ENCODE results near the gene CLN6.
"Not testable (repeated sequence)": the region's sequence is repeated elsewhere in the genome, so short reads cannot be mapped to it uniquely, and the experiment has no call there.

- not testable (repeated sequence) for TF ChIP-seq EZH2 (IDR thresholded peaks at IDR 0.05; ENCODE audit: borderline replicate concordance)
- TF ChIP-seq, protein P1, sequence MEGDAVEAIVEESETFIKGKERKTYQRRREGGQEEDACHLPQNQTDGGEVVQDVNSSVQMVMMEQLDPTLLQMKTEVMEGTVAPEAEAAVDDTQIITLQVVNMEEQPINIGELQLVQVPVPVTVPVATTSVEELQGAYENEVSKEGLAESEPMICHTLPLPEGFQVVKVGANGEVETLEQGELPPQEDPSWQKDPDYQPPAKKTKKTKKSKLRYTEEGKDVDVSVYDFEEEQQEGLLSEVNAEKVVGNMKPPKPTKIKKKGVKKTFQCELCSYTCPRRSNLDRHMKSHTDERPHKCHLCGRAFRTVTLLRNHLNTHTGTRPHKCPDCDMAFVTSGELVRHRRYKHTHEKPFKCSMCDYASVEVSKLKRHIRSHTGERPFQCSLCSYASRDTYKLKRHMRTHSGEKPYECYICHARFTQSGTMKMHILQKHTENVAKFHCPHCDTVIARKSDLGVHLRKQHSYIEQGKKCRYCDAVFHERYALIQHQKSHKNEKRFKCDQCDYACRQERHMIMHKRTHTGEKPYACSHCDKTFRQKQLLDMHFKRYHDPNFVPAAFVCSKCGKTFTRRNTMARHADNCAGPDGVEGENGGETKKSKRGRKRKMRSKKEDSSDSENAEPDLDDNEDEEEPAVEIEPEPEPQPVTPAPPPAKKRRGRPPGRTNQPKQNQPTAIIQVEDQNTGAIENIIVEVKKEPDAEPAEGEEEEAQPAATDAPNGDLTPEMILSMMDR (IDR thresholded peaks at IDR 0.05; ENCODE audit: poor library complexity) = not testable (repeated sequence)
Measured at GRCh38 chr15:68225442-68225841, 4.1 kb downstream of the CLN6 start.
